Islet precursor cell (in vitro differentiated cells): ENCODE data around the gene PARP11.
"Not testable (repeated sequence)": the region's sequence is repeated elsewhere in the genome, so short reads cannot be mapped to it uniquely, and the experiment has no call there.

Source experiments
- DNase-seq: peaks from one replicate; pipeline ENCODE4 v3.0.0-alpha.2; 2018

Gene PARP11

GRCh38 chr12:3882896-3883564 is 9.8 kb upstream of the PARP11 start:
- DNase-seq = no peak

DNA sequence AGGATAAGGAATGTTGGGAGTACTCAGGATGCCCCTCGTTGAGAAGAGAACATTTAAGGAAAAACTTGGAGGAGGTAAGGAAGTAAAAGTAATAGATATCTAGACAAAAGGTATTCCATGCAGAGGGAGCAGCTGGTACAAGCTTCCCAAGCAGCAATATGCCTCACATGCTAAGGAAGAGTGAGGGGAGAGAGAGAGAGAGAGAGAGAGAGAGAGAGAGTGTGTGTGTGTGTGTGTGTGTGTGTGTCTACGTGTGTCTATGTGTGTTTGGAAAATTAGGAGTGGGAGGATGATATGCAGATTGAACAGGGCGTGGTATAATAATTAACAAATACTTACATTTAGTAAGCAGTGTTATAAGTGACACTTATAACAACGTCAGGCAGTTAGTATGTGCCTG is 9.2 kb upstream of the PARP11 start:
- DNase-seq = no peak

DNA sequence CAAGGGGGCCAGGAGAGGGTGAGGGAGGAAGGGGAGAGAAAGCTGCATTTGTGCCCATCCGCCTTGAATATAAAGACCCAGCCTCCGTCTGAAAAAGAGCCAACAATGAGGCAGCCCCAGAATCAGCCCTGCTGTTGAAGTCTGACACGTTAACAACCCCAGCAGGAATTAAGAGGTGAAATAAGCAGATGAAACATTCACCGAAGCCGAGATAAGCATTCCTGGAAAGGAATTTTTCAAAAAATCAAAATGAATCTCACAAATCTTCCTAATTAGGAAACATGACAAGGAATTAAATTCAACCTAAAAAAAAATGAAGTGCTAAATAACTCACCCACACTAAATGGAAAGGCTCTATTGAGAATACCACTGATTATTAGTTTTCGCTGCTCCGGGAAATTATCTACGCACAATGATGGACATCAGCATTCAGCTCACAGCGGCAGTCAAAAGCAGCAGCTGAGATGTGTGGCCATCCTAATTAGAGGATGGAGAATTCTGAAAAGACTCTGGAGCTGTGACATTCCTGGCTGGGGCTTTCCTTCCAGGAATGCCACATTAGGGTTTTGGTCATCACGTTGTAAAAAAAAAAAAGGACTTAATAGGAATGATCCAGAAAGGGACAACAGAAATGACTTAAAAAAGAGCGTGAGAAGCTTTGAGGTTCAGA is 8.2 kb upstream of the PARP11 start:
- DNase-seq = no peak

DNA sequence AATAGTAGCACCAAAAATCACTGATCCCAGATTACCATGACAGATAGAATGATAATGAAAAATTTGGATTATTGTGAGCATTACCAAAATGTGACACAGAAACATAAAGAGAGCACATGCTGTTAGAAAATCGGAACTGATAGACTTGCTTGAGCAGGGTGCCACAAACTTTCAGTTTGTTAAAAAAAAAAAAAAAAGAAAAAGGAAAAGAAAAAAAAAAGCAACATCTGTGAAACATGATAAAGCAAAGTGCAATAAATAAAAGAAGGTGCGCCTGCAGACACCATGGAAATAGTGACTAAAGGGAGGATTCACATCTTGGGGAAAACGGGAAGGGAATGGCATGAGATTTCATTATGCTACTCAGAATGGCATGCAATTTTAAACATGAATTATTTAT is 6.6 kb upstream of the PARP11 start:
- DNase-seq = no peak

GRCh38 chr12:3871356-3871755 is 1.8 kb downstream of the PARP11 start:
- DNase-seq = no peak

DNA sequence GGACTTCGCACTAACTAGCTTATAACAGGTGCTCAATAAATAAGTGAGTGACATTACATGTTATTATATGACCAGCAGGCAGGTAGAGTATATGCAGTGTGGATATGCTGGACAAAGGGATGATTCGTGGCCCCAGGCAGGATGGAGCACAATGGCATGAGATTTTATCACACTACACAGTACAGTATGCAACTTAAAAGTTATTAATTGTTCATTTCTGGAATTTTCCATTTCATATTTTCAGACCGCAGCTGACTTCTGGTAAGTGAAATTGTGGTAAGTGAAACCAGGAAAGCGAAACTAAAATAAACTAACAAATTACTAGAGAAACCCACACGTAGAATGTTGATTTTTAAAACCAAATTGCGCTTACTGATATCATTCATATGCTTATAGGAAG is 3.3 kb downstream of the PARP11 start:
- DNase-seq = no peak

DNA sequence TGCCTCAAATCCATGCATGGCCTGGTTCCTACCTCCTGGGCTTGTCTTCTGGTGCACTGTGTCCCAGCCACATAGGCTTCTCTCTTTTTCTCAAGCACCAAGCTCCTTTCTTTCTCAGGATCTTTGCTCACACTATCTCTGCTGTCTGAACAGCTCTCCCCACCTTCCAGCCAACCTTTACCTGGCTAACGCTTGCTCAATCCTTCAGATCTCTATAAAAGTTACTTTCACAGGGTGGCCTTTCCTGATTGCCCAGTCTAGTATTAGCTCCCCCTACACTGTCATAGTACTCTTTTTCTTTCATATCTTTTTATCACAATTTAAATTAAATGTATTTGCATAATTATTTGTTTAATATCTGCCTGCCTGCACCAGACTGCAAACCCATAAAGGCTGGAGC is 3.8 kb downstream of the PARP11 start:
- no peak for DNase-seq

DNA sequence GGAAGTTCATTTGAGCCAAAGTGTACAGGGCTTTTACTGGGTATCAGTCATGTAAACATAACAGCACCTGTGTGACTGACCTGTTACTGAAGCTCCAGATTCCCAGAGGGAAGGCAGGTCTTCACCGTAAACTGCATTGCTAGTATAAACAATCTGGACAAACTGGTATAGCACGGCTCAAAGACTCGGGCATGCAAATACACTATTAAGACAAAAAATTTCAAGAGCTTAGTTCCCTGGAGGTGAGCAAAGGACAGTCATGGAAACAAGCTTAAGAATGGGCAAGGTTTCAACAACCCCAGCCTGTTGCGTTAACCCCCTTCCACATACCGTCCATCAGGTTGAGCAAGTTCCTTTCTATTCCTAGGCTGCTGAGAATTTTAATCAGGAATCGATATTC is 9.4 kb downstream of the PARP11 start:
- DNase-seq = no peak

- no peak for DNase-seq
Measured at GRCh38 chr12:3842517-3842916, 30.7 kb downstream of the PARP11 start.

DNA sequence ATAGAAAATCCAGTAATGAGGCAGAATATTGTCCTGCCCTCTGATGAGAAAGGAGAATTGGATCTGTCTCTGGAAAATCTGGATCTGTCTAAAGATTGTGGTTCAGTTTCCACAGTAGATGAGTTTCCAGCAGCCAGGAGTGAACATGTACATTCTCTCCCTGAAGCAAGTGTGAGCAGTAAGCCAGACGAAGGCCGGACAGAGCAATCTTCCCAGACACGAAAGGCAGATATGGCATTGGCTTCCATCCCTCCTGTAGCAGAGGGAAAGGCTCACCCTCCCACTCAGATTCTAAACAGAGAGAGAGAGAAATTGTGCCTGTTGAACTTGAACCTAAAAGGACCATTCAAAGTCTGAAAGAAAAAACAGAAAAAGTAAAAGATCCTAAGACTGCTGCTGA is 31.4 kb downstream of the PARP11 start:
- no peak for DNase-seq

DNA sequence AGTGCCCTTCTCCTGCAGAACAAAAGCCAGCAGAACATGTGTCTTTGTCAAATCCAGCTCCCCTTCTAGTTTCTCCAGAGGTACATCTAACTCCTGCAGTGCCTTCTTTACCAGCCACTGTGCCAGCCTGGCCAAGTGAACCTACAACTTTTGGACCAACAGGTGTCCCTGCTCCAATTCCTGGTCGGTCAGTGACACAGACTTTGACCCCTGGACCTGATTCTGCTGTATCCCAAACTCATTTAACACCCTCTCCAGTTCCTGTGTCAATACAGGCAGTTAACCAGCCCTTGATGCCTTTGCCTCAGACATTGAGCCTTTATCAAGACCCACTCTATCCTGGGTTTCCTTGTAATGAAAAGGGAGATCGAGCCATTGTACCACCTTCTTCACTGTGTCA is 32.4 kb downstream of the PARP11 start:
- DNase-seq = not testable (repeated sequence)

DNA sequence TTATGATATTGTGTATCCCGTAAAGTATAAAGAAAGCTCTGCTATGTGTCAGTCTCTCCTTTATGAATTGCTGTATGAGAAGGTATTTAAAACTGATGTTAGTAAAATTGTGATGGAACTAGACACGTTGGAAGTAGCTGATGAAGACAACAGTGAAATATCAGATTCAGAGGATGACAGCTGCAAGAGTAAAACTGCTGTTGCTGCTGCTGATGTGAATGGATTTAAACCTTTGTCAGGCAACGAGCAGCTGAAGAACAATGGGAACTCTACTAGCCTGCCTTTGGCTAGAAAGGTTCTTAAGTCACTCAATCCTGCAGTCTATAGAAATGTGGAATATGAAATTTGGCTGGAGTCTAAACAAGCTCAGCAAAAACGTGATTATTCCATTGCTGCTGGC is 33.5 kb downstream of the PARP11 start:
- DNase-seq = not testable (repeated sequence)

DNA sequence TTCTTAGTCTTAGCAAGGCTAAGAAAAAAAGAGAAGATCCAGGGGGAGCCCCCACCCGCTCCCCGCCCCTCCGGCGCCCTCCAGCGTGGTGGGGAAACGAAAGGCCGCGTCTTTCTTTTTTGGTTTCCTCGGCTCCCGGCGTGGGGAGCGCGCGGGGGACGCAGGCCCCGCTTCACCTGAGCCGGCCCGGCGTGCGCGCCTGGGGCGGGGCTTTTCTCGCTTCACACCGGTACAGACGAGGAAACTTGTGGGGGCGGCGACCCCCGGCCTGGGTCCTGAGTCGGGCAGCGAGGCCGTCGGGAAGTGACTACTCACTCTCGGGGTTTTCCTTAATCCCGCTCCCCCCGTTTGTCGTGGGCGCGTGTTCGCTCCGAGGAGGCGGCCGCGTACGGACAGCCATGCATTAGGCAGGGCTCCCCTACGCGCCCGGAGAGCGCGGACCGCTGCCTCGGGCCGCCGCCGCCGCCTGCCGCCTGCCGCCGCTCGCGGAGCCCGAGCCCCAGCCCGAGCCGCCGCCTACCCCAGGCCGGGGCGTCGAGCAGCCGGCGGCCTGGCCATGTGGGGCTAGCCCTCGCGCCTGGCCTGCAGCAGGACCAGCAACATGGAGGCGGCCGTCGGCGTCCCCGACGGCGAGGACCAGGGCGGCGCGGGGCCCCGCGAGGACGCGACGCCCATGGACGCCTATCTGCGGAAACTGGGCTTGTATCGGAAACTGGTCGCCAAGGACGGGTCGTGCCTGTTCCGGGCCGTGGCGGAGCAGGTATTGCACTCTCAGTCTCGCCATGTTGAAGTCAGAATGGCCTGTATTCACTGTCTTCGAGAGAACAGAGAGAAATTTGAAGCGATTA is 34.3 kb downstream of the PARP11 start:
- not testable (repeated sequence) for DNase-seq

- no peak for DNase-seq
Measured at GRCh38 chr12:3838076-3838475, 35.1 kb downstream of the PARP11 start.

DNA sequence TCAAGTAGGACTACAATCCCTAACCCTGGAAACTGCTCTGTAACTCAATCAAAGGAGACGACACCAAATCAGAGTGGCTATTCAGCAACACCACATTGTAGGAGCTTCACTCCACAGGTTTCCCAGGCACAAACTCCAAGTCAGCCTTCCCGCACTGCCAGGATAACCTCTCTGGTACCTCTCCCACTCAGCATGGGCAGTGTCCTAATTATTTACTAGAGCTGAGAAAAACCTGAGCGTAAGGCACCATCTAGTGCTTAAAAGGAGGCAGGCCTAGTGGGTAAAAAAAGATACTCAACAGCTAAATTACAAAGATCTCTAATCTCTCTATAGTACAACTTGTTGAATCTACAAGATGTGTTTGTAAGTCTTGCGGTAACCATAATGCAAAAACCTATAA is 36.1 kb downstream of the PARP11 start:
- no peak for DNase-seq

GRCh38 chr12:3836641-3837040 is 36.6 kb downstream of the PARP11 start:
- DNase-seq = no peak

DNA sequence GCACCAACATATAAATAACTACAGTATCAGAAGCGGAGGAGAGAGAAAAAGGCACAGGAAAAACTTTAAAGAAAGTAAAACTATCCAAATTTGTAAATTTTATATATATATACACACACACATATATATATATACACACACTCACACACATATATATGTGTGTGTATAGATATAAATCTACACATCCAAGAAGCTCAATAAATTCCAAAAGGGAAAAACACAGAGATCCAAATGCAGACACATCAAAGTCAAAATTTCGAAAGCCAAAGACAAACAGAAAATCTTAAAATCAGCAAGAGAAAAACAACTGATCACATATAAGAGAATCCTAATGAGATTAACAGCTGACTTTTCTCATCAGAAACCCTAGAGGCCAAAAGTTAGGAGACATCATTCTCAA is 37.3 kb downstream of the PARP11 start:
- DNase-seq = no peak

DNA sequence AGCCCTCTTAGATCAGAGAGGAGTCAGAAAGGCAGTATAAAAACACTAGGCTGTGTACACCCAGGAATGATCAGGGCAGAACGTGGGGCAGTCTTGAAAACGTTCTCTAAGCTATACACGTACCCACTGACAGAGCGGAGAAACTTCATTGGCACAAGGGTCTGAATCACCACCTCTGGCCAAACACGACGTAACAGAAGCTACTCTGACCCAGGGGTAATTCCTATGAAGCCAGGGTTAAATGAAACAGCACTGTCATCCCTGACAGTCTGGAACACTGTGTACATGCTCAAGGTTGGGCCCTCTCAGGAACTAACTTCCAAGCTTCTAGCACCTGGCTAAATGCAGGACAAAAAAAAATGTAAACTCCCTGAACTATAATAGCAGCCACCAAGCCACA is 38.4 kb downstream of the PARP11 start:
- DNase-seq = no peak

DNA sequence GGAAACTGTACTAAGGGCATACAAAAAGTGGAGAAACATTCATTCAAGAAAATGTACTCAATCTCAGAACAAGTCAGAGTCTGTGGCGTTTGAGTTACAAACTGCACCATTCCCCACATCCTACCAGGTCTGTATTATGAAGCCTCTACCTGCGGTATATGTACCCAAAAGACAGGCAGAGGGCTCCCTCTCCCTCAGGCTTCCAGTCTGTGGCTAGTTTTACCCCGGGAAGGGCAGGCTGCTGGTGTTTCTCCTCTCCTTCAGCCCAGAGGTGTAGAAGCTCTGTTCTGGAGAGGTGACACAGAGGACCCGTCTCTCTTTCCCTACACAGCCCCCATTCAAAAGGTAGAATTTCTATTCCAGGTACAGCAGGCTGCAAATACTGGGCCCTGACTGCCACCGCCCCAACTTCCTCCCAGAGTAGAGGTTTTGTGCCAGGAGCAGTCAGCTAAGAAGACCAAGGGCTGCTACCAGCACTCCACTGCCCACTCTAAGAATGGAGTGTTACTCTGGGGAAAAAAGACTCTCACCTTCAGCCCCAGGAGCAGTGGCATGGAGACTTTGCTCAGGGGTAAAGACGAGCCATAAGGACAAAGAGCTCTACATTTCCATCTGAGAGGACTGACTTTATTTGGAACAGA is 39.4 kb downstream of the PARP11 start:
- DNase-seq = peak; percentile 62

DNA sequence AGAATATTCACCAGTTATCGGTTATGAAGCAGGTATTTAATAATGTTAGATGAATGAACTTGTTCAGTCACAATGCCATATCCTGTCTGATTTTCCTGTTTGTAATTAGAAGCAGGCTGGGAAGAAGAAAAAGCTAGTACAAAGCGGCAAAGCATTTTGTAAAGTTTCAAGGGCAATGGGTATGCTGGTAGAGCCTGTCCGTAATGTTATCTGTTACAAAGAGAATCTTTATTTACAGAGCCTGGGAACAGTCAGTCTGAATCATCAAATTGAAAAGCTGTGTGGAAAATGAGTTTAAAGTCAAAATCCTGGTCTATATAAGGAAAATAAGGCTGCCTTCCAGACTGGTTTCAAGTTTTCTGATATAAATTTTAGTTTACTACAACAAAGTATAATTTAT is 40.5 kb downstream of the PARP11 start:
- no peak for DNase-seq

GRCh38 chr12:3828888-3829287 is 44.3 kb downstream of the PARP11 start:
- DNase-seq = no peak

- DNase-seq = no peak
Measured at GRCh38 chr12:3827301-3828000, 45.7 kb downstream of the PARP11 start.

GRCh38 chr12:3821441-3821840 is 51.8 kb downstream of the PARP11 start:
- DNase-seq = no peak
